GM21825 (cell line): ENCODE results near the gene BZW2.

Experiments
- ATAC-seq: cut with Tn5 transposase; IDR thresholded peaks from one replicate; pipeline ENCODE4 v1.9.1; 2021; ENCODE audit warnings: mild to moderate bottlenecking, moderate library complexity; ENCODE audit not compliant: unreplicated experiment

BZW2 gene

GRCh38 chr7:16645593-16646471 is at the start of gene BZW2, which contains the start of gene ANKMY2:
Gene BZW2 (plus strand): TSS chr7:16646181. CDS start chr7:16665444, 19,263 bp downstream.
Gene ANKMY2 (minus strand): TSS chr7:16645754. CDS start chr7:16645573, 181 bp downstream.
- peak; percentile 99 for ATAC-seq

GRCh38 chr7:16598015-16598414 is 48.0 kb upstream of the BZW2 start:
- ATAC-seq, result no peak

- ATAC-seq, result no peak
These were observed 46.1 kb upstream of the BZW2 start for GRCh38 chr7:16599860-16600259.

DNA sequence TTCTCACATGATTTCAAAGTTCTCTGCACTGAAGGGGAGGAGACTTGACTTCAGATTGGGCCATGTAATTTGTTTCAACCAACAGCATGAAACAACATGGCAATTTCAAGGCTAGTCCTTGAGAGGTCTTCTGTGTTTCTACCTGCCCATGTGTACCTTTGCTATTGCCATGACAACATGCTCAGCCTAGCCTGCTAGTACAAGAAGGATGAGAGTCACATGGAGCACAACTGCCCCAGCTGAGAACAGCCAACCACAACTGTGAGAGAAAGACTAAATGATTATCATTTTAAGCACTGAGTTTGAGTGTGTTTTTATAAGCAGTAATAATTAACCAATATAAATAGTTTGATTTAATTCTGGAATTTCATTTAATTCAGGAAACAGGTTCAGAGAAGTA is 42.3 kb upstream of the BZW2 start:
- no peak for ATAC-seq

- no peak for ATAC-seq
These were observed 41.9 kb upstream of the BZW2 start for GRCh38 chr7:16604054-16604453.

DNA sequence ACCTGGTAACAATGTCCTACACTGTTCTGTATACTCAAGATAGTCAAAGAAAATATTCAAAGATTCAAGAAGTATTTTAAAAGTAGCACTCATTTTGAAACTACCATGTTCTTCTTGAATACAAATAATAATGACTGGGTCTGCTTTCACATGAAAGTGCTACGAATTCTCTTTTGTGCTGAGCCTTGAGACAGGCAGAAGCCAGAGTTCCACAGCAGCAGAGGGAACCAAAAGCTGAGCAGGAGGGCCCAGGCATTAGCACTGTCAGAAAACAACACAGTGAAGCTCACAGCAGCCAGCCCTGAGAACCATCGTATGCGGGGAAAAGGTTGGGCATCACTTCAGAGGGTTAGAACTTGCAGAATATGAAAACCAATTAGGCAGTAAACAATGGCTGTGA is 39.3 kb upstream of the BZW2 start:
- no peak for ATAC-seq

DNA sequence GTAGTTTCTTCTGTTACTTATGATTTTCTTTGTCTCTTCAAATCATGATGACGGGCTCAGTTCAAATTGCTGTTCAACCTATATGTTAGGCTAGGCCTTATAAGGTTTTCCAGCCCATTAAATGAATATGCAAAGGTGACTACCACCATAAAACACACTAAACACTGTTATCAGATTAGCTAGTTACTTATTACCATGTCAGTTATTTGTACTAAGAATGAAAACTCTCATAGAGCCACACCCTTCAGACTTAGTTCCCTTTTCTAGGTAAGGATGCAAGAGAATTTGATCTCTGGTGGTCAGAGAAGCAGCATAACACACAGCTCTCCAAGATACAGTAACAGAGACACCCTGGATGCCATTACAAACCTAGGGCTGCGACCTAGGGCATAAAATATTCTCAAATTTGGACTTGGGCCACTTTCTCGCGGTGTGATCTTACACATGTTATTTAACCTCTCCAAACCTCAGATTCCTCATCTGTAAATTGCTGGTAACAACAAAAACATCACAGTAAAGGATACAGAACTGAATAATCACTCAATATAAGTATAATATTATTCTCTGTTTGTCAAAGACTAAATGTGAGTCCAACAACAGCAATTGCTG is 36.0 kb upstream of the BZW2 start:
- ATAC-seq, result peak; percentile 84

- no peak for ATAC-seq
These were observed 34.3 kb upstream of the BZW2 start for GRCh38 chr7:16611711-16612110.

- ATAC-seq, result no peak
These were observed 30.8 kb upstream of the BZW2 start for GRCh38 chr7:16615228-16615627.

GRCh38 chr7:16616122-16616521 is 29.9 kb upstream of the BZW2 start:
- no peak for ATAC-seq

- ATAC-seq, result no peak
These were observed 29.4 kb upstream of the BZW2 start for GRCh38 chr7:16616542-16616941.

DNA sequence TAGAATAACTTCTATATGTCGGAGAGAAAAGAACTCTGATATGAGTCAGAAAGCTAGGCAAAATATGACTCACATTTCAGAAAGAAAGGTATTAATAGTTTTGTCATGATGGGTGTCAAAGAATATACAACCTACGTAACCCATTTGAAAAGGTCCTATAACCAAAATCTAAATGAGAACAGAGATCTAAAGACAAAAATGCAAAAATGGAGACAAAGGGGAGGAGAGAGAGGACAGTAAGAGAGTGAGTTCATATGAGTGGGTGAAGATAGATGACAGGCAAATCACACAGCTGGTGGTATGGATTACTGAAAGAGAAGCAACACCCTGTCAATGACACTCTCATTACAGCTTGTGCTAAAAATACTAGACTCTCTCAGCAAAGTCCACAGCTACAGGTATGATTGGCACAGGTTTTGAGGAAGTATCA is 26.0 kb upstream of the BZW2 start:
- ATAC-seq, result peak; percentile 60

GRCh38 chr7:16626388-16626787 is 19.6 kb upstream of the BZW2 start:
- no peak for ATAC-seq

- no peak for ATAC-seq
These were observed 18.7 kb upstream of the BZW2 start for GRCh38 chr7:16627236-16627635.

- ATAC-seq, result no peak
These were observed 15.3 kb upstream of the BZW2 start for GRCh38 chr7:16630654-16631053.

- ATAC-seq, result no peak
These were observed 11.7 kb upstream of the BZW2 start for GRCh38 chr7:16634271-16634738.

- no peak for ATAC-seq
These were observed 9.4 kb upstream of the BZW2 start for GRCh38 chr7:16636555-16637101.

DNA sequence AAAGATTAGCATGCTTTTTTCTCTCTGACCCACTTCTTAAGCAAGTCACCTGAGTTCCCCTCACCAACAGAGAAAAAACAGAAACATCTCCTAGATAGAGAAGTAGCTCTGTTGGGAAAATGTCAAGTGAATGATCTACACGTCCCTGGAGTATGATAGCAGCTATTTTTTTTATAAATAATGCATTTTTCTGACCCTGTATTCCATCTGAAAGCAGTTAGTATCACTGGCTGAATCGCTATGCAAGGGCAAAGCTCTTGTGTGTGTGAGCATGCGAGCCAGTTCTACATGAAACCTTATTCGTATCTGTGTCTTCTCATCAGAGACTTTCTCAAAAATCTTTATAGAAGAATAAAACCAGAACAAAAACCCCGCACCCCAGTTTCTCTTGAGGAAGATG is 8.6 kb upstream of the BZW2 start:
- ATAC-seq, result no peak

- no peak for ATAC-seq
These were observed 7.4 kb upstream of the BZW2 start for GRCh38 chr7:16638282-16639280.

DNA sequence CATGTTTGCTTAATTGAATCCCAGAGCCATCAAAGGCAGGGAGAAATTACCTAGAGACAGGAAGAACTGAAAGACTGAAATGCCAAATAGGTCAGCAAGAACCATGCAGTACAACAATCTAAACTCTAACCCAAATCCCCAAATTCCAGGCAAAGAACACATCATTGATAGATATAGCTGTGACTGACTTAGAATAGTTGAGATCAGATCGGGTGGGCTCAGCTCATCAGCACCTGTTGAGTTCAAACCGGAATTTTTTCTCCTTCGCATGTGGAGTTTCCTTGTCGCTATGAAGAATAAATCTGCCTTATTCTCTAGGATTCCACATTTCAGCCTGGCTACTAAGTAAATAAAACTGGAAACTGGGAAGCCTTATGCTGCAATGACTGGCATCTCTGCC is 1.8 kb upstream of the BZW2 start:
- ATAC-seq, result no peak
